Tibial nerve (tissue), 3 donors: ENCODE measurements around the gene NUP214.
"Not testable (repeated sequence)": the region's sequence is repeated elsewhere in the genome, so short reads cannot be mapped to it uniquely, and the experiment has no call there.

Source experiments
- EP300 ChIP-seq, 2 donors: sonication (generic); formaldehyde crosslinking; IDR thresholded peaks; one replicate each; pipeline ENCODE4 v1.6.1; 2017; ENCODE audit warnings: antibody characterized with exemption in 2 of 2, mild to moderate bottlenecking in 1 of 2
- POLR2A ChIP-seq, 2 donors: fragments of 450-650 bp; IDR thresholded peaks; one replicate each; pipeline ENCODE4 v1.6.1; 2017; ENCODE audit warnings: antibody characterized with exemption in 2 of 2, mild to moderate bottlenecking in 2 of 2, moderate library complexity in 2 of 2

DNA sequence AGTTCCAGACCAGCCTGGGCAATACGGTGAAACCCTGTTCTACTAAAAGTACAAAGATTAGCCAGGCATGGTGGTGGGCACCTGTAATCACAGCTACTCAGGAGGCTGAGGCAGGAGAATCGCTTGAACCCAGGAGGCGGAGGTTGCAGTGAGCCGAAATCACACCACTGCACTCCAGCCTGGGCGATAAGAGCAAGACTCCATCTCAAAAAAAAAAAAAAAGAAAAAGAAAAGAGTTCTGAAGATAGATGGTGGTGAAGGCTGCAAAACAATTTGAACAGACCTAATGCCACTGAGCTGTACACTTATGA is 137.6 kb downstream of the NUP214 start:
- TF ChIP-seq POLR2A, EP300 (IDR thresholded peaks at IDR 0.05): not testable (repeated sequence)
